SK-N-SH treated with all-trans-retinoic acid at 6 μM for 48 hours (cell line): ENCODE data around the gene RASSF9.

Experiments used
- ATAC-seq: fragments of 200-7000 bp; cut with Tn5 transposase; 3 replicates; pipeline ENCODE4 v1.9.1; 2020; ENCODE audit warnings: mild to moderate bottlenecking, moderate library complexity
- ARNTL ChIP-seq: fragments of 450-650 bp; formaldehyde crosslinking; IDR thresholded peaks from 2 replicates; pipeline ENCODE4 v1.5.0; 2020; ENCODE audit warnings: low read depth, mild to moderate bottlenecking, moderate library complexity, borderline replicate concordance
- BACH2 ChIP-seq: fragments of 250-450 bp; sonication (Bioruptor Pico); IDR thresholded peaks from 2 replicates; pipeline ENCODE4 v1.9.0; 2021; ENCODE audit warnings: mild to moderate bottlenecking, borderline replicate concordance
- ESRRG ChIP-seq: fragments of 250-450 bp; sonication (Bioruptor Pico); IDR thresholded peaks from 2 replicates; pipeline ENCODE4 v1.6.1; 2021; ENCODE audit warnings: mild to moderate bottlenecking
- GLIS3 ChIP-seq: fragments of 250-450 bp; sonication (Bioruptor Pico); IDR thresholded peaks from 2 replicates; pipeline ENCODE4 v1.5.0; 2020; ENCODE audit warnings: mild to moderate bottlenecking, moderate library complexity
- ISL1 ChIP-seq: fragments of 250-450 bp; sonication (Bioruptor Pico); IDR thresholded peaks from 2 replicates; pipeline ENCODE4 v2.1.2; 2022; ENCODE audit warnings: mild to moderate bottlenecking, moderate library complexity
- OSR1 ChIP-seq: fragments of 250-450 bp; sonication (Bioruptor Pico); IDR thresholded peaks from 2 replicates; pipeline ENCODE4 v1.8.0; 2022; ENCODE audit warnings: moderate library complexity, mild to moderate bottlenecking, inconsistent platforms
- PPARA ChIP-seq: fragments of 250-450 bp; sonication (Bioruptor Pico); IDR thresholded peaks from 2 replicates; pipeline ENCODE4 v1.5.0; 2020; ENCODE audit warnings: mild to moderate bottlenecking, borderline replicate concordance
- RARB ChIP-seq: fragments of 250-450 bp; sonication (Bioruptor Pico); IDR thresholded peaks from 2 replicates; pipeline ENCODE4 v1.8.0; 2021; ENCODE audit warnings: mild to moderate bottlenecking, moderate library complexity
- SNAI2 ChIP-seq: fragments of 250-450 bp; sonication (Bioruptor Pico); IDR thresholded peaks from 2 replicates; pipeline ENCODE4 v1.5.0; 2020; ENCODE audit warnings: mild to moderate bottlenecking, moderate library complexity
- TCF4 ChIP-seq: fragments of 250-450 bp; sonication (Bioruptor Pico); IDR thresholded peaks from 2 replicates; pipeline ENCODE4 v1.8.0; 2021; ENCODE audit warnings: mild to moderate bottlenecking, moderate library complexity, borderline replicate concordance
- TOX ChIP-seq: fragments of 250-450 bp; sonication (Bioruptor Pico); IDR thresholded peaks from 2 replicates; pipeline ENCODE4 v1.8.0; 2021; ENCODE audit warnings: mild to moderate bottlenecking, moderate library complexity, borderline replicate concordance
- ZC3H10 ChIP-seq: fragments of 250-450 bp; sonication (Bioruptor Pico); IDR thresholded peaks from 2 replicates; pipeline ENCODE4 v1.5.1; 2021; ENCODE audit warnings: mild to moderate bottlenecking, moderate library complexity
- ZFP3 ChIP-seq: fragments of 250-450 bp; sonication (Bioruptor Pico); IDR thresholded peaks from 2 replicates; pipeline ENCODE4 v1.5.0; 2020; ENCODE audit warnings: mild to moderate bottlenecking, moderate library complexity
- ZFP30 ChIP-seq: fragments of 450-650 bp; formaldehyde crosslinking; IDR thresholded peaks from 2 replicates; pipeline ENCODE4 v1.5.0; 2022; ENCODE audit warnings: mild to moderate bottlenecking, moderate library complexity
- ZNF565 ChIP-seq: fragments of 450-650 bp; formaldehyde crosslinking; conservative IDR thresholded peaks from 2 replicates; pipeline ENCODE4 v1.5.0; 2020; ENCODE audit warnings: low read depth, mild to moderate bottlenecking, moderate library complexity
- ZNF70 ChIP-seq: fragments of 450-650 bp; formaldehyde crosslinking; IDR thresholded peaks from 2 replicates; pipeline ENCODE4 v1.5.0; 2020; ENCODE audit warnings: mild to moderate bottlenecking, moderate library complexity
- ZNF8 ChIP-seq: fragments of 450-650 bp; formaldehyde crosslinking; IDR thresholded peaks from 2 replicates; pipeline ENCODE4 v1.5.0; 2020; ENCODE audit warnings: mild to moderate bottlenecking, moderate library complexity
- TF ChIP-seq, protein P1 (sequence below): fragments of 250-450 bp; sonication (Bioruptor Pico); IDR thresholded peaks from 2 replicates; pipeline ENCODE4 v1.5.1; 2020; ENCODE audit warnings: low read depth, mild to moderate bottlenecking, moderate library complexity
- TF ChIP-seq, protein P2 (sequence below): fragments of 250-450 bp; sonication (Bioruptor Pico); IDR thresholded peaks from 2 replicates; pipeline ENCODE4 v1.8.0; 2020; ENCODE audit warnings: mild to moderate bottlenecking, moderate library complexity, borderline replicate concordance
- TF ChIP-seq, protein P3 (sequence below): fragments of 250-450 bp; sonication (Bioruptor Pico); IDR thresholded peaks from 2 replicates; pipeline ENCODE4 v1.8.0; 2021; ENCODE audit warnings: low read depth, mild to moderate bottlenecking, moderate library complexity, borderline replicate concordance
- TF ChIP-seq, protein P4 (sequence below): fragments of 250-450 bp; sonication (Bioruptor Pico); IDR thresholded peaks from 2 replicates; pipeline ENCODE4 v1.5.0; 2020; ENCODE audit warnings: mild to moderate bottlenecking, moderate library complexity
- TF ChIP-seq, protein P5 (sequence below): fragments of 250-450 bp; sonication (Bioruptor Pico); IDR thresholded peaks from 2 replicates; pipeline ENCODE4 v1.5.1; 2021; ENCODE audit warnings: mild to moderate bottlenecking, moderate library complexity

RASSF9 gene

DNA sequence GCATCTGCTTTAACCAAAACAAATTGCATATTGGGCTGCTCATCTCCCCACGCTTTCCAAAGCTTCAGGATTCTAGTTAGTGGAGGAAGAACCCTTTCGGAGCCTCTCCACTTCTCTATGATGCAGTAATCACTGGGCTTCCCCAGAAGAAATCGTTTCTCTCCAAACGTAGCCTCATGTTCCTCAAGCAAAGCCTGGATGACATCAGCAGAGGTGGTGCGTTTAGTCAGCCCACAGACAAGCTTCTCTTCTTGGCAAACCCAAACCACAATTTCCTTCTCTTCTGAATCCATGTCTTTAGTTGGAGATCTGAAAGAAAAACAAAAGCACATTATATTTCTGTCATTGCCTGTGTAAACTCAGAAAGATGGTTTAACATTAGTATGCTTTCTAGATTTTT is 30.6 kb downstream of the RASSF9 start:
- ATAC-seq = no peak
- TF ChIP-seq TOX (CRISPR knock-in tag) (no peak), ZFP30 (CRISPR knock-in tag) (no peak)

DNA sequence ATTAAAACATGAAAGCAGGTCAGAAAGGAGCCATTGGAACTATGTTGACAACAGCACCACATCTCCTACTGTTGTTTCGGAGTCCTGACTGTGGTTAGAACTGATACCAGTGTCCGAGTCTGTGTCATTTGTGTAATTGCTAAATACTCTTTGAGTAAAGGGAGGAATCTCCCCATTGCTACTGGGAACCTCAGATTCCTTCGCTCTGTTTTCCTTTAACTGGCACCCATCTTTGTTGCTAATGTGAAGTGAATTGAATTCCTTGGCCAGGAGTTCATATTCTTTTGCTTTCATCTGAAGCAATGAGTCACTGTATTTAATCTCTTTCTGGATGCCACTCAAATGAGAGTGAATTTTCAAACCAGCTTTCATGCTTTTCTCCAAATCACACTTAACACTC is 31.5 kb downstream of the RASSF9 start:
- TF ChIP-seq ZFP3 (CRISPR knock-in tag) = no peak
- no peak for TF ChIP-seq ISL1
- TF ChIP-seq, protein P1, sequence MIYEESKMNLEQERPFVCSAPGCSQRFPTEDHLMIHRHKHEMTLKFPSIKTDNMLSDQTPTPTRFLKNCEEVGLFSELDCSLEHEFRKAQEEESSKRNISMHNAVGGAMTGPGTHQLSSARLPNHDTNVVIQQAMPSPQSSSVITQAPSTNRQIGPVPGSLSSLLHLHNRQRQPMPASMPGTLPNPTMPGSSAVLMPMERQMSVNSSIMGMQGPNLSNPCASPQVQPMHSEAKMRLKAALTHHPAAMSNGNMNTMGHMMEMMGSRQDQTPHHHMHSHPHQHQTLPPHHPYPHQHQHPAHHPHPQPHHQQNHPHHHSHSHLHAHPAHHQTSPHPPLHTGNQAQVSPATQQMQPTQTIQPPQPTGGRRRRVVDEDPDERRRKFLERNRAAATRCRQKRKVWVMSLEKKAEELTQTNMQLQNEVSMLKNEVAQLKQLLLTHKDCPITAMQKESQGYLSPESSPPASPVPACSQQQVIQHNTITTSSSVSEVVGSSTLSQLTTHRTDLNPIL = no peak
- no peak for TF ChIP-seq TOX (CRISPR knock-in tag)
- no peak for TF ChIP-seq ESRRG (CRISPR knock-in tag)
- no peak for TF ChIP-seq ZNF565 (CRISPR knock-in tag)
- peak; percentile 66 for ATAC-seq

DNA sequence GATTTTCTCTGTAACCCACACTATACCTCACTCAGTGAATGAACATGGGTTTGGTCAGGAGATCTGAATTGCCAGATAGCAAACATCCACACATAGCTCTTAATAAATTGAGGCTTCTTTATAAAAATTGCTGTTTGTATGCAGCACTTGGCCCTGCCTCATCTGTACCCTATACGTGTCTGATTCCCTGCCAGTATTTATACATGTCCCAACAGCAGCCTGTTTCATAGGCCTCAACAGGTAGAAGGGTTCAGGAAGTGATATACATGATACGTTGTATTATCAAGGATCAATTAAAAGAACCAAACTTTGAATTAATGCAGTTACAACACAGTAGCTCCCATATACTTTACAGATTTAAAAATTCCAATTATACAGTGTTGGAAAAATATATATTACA is 32.3 kb downstream of the RASSF9 start:
- TF ChIP-seq ZNF70 (CRISPR knock-in tag) = no peak
- TF ChIP-seq TOX (CRISPR knock-in tag) = no peak
- TF ChIP-seq ZNF8 (CRISPR knock-in tag) = no peak
- TF ChIP-seq BACH2 (CRISPR knock-in tag) = no peak
- TF ChIP-seq, protein P2, sequence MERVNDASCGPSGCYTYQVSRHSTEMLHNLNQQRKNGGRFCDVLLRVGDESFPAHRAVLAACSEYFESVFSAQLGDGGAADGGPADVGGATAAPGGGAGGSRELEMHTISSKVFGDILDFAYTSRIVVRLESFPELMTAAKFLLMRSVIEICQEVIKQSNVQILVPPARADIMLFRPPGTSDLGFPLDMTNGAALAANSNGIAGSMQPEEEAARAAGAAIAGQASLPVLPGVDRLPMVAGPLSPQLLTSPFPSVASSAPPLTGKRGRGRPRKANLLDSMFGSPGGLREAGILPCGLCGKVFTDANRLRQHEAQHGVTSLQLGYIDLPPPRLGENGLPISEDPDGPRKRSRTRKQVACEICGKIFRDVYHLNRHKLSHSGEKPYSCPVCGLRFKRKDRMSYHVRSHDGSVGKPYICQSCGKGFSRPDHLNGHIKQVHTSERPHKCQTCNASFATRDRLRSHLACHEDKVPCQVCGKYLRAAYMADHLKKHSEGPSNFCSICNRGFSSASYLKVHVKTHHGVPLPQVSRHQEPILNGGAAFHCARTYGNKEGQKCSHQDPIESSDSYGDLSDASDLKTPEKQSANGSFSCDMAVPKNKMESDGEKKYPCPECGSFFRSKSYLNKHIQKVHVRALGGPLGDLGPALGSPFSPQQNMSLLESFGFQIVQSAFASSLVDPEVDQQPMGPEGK (CRISPR knock-in tag) = no peak
- no peak for TF ChIP-seq RARB (CRISPR knock-in tag)
- TF ChIP-seq, protein P3, sequence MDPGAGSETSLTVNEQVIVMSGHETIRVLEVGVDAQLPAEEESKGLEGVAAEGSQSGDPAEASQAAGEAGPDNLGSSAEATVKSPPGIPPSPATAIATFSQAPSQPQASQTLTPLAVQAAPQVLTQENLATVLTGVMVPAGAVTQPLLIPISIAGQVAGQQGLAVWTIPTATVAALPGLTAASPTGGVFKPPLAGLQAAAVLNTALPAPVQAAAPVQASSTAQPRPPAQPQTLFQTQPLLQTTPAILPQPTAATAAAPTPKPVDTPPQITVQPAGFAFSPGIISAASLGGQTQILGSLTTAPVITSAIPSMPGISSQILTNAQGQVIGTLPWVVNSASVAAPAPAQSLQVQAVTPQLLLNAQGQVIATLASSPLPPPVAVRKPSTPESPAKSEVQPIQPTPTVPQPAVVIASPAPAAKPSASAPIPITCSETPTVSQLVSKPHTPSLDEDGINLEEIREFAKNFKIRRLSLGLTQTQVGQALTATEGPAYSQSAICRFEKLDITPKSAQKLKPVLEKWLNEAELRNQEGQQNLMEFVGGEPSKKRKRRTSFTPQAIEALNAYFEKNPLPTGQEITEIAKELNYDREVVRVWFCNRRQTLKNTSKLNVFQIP = no peak
- no peak for TF ChIP-seq ESRRG (CRISPR knock-in tag)
- no peak for TF ChIP-seq ARNTL
- TF ChIP-seq ZFP3 (CRISPR knock-in tag) = no peak
- TF ChIP-seq GLIS3 = no peak
- no peak for TF ChIP-seq ISL1
- TF ChIP-seq SNAI2 (CRISPR knock-in tag) = no peak
- no peak for TF ChIP-seq OSR1 (CRISPR knock-in tag)
- ATAC-seq = no peak

DNA sequence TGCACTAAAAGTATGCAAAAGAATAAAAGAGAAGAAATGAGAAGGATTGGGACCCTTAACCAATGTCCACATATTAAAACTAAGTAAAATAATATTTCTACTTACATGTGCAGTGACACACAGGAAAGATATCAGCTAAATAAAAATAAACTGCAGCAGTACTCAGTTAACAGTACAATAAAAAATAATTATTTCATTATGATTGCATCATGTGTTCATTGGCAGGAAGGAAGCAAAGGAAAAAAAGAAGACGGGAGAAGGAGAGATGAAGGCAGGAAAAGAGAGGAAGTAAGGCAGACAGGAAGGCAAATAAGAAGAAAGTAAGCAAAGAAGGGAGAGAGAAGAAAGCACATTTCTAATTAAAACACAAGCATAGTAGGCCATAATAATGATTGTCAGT is 33.0 kb downstream of the RASSF9 start:
- no peak for ATAC-seq
- no peak for TF ChIP-seq ZFP3 (CRISPR knock-in tag)
- no peak for TF ChIP-seq ZFP30 (CRISPR knock-in tag)
- TF ChIP-seq RARB (CRISPR knock-in tag) = no peak
- TF ChIP-seq TCF4 (CRISPR knock-in tag) = no peak
- TF ChIP-seq OSR1 (CRISPR knock-in tag) = no peak
- TF ChIP-seq ZNF8 (CRISPR knock-in tag) = no peak

DNA sequence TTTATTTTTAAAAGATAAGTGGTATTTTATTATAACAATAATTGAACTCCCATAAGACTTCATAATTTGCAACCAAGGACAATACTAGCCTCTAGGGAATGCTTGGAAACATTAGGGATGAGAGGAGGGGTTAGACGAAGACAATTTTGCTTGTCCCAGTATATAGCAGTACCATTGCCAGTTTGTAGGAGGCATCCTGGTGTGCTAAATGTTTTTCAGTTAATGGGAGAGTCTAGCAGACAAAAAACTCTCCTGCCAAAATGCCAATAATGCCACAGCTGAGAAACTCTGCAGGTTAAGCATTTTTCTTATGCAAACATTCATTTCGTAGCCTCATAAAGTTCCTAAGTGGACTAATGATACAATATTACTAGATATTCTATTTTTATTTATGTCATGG is 38.1 kb downstream of the RASSF9 start:
- ATAC-seq = no peak

DNA sequence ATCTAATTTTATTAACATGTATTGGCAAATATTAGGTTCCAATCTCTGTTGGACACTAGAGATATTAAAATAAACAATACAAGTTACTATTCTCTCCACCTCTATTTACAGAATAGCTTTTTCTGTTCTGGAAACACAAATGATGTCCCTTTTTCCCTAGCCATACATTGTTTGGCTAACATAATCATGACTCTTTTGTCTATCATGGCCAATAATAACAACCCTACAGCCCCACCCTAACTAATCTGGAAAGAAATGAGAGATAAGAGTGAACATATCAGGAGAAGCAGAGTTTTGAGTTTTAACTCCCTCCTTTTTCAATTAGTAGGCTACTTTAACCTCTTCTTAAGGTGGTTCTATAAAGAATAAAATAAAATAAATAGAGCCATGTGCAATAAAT is 40.2 kb downstream of the RASSF9 start:
- ATAC-seq = no peak
- TF ChIP-seq GLIS3 (no peak), ZC3H10 (CRISPR knock-in tag) (no peak), ZFP3 (CRISPR knock-in tag) (no peak), TOX (CRISPR knock-in tag) (no peak), SNAI2 (CRISPR knock-in tag) (no peak), PPARA (CRISPR knock-in tag) (no peak), RARB (CRISPR knock-in tag) (no peak), ZFP30 (CRISPR knock-in tag) (no peak), ZNF70 (CRISPR knock-in tag) (no peak), ZNF565 (CRISPR knock-in tag) (no peak), ESRRG (CRISPR knock-in tag) (no peak), TCF4 (CRISPR knock-in tag) (no peak), OSR1 (CRISPR knock-in tag) (no peak)
- TF ChIP-seq, protein P4, sequence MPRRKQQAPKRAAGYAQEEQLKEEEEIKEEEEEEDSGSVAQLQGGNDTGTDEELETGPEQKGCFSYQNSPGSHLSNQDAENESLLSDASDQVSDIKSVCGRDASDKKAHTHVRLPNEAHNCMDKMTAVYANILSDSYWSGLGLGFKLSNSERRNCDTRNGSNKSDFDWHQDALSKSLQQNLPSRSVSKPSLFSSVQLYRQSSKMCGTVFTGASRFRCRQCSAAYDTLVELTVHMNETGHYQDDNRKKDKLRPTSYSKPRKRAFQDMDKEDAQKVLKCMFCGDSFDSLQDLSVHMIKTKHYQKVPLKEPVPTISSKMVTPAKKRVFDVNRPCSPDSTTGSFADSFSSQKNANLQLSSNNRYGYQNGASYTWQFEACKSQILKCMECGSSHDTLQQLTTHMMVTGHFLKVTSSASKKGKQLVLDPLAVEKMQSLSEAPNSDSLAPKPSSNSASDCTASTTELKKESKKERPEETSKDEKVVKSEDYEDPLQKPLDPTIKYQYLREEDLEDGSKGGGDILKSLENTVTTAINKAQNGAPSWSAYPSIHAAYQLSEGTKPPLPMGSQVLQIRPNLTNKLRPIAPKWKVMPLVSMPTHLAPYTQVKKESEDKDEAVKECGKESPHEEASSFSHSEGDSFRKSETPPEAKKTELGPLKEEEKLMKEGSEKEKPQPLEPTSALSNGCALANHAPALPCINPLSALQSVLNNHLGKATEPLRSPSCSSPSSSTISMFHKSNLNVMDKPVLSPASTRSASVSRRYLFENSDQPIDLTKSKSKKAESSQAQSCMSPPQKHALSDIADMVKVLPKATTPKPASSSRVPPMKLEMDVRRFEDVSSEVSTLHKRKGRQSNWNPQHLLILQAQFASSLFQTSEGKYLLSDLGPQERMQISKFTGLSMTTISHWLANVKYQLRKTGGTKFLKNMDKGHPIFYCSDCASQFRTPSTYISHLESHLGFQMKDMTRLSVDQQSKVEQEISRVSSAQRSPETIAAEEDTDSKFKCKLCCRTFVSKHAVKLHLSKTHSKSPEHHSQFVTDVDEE = no peak
- TF ChIP-seq, protein P5, sequence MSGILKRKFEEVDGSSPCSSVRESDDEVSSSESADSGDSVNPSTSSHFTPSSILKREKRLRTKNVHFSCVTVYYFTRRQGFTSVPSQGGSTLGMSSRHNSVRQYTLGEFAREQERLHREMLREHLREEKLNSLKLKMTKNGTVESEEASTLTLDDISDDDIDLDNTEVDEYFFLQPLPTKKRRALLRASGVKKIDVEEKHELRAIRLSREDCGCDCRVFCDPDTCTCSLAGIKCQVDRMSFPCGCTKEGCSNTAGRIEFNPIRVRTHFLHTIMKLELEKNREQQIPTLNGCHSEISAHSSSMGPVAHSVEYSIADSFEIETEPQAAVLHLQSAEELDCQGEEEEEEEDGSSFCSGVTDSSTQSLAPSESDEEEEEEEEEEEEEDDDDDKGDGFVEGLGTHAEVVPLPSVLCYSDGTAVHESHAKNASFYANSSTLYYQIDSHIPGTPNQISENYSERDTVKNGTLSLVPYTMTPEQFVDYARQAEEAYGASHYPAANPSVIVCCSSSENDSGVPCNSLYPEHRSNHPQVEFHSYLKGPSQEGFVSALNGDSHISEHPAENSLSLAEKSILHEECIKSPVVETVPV (CRISPR knock-in tag) = no peak
- TF ChIP-seq, protein P1 = no peak

More for the DNA sequence above, 38.1 kb downstream of the RASSF9 start:
- no peak for TF ChIP-seq ZNF565 (CRISPR knock-in tag)
